Measurements from ENCODE around the gene DLGAP1. TPM values are rescaled to one million over a fixed set of nuclear protein-coding genes. Genes with fewer than 3 reads are reported as not detected.

Gene DLGAP1
- total RNA-seq, 4 donors from 2014 or later = 0.13 to 6.2 (median 0.53) TPM

- H3K36me3 ChIP-seq = no peaks in the 10 kb centered on the region
- no peak overlapping the region for H3K4me3 ChIP-seq
- H3K4me1 ChIP-seq = no peaks in the 10 kb centered on the region
- ATAC-seq = no peak
- H3K9me3 ChIP-seq = no peaks in the 10 kb centered on the region
- no peak overlapping the region for H3K27ac ChIP-seq
- in situ Hi-C loops (cut with MboI; ENCODE audit: low sequenced_read_pairs in 4 of 4) = no loop called here
- intact Hi-C loops (cut with DNase I; ENCODE audit: low total_unique reads) = no loop called here
- no peak for DNase-seq
- no peaks in the 10 kb centered on the region for H3K27me3 ChIP-seq
- no peak for TF ChIP-seq POLR2A (IDR thresholded peaks at IDR 0.05)
- no peak for TF ChIP-seq CTCF (IDR thresholded peaks at IDR 0.05 in 4 of 5, conservative IDR thresholded peaks at IDR 0.05 in 1 of 5)
These were observed 202.3 kb downstream of the DLGAP1 start for GRCh38 chr18:4252829-4253228.

- H3K27me3 ChIP-seq = no peaks in the 10 kb centered on the region
- H3K36me3 ChIP-seq = no peaks in the 10 kb centered on the region
- DNase-seq = no peak
- intact Hi-C loops (cut with DNase I; ENCODE audit: low total_unique reads) (no loop called here), in situ Hi-C loops (cut with MboI; ENCODE audit: low sequenced_read_pairs in 4 of 4) (no loop called here)
- no peaks in the 10 kb centered on the region for H3K9me3 ChIP-seq
- TF ChIP-seq CTCF (IDR thresholded peaks at IDR 0.05 in 4 of 5, conservative IDR thresholded peaks at IDR 0.05 in 1 of 5) (no peak), POLR2A (IDR thresholded peaks at IDR 0.05) (no peak)
- ATAC-seq = no peak
- no peak overlapping the region for H3K27ac ChIP-seq
- no peak overlapping the region for H3K4me3 ChIP-seq
- no peaks in the 10 kb centered on the region for H3K4me1 ChIP-seq
These were observed 203.2 kb downstream of the DLGAP1 start for GRCh38 chr18:4251873-4252272.

GRCh38 chr18:4251206-4251605, 203.9 kb downstream of the DLGAP1 start:
- H3K9me3 ChIP-seq = no peaks in the 10 kb centered on the region
- in situ Hi-C loops (cut with MboI; ENCODE audit: low sequenced_read_pairs in 4 of 4) = no loop called here
- DNase-seq (no peak), ATAC-seq (no peak)
- intact Hi-C loops (cut with DNase I; ENCODE audit: low total_unique reads) = no loop called here
- H3K36me3 ChIP-seq = no peaks in the 10 kb centered on the region
- H3K4me3 ChIP-seq = no peak overlapping the region
- H3K27me3 ChIP-seq = no peaks in the 10 kb centered on the region
- no peaks in the 10 kb centered on the region for H3K4me1 ChIP-seq
- H3K27ac ChIP-seq = no peak overlapping the region
- TF ChIP-seq POLR2A (IDR thresholded peaks at IDR 0.05) (no peak), CTCF (IDR thresholded peaks at IDR 0.05 in 4 of 5, conservative IDR thresholded peaks at IDR 0.05 in 1 of 5) (no peak)

GRCh38 chr18:4250141-4250540, 205.0 kb downstream of the DLGAP1 start:
- no peaks in the 10 kb centered on the region for H3K36me3 ChIP-seq
- H3K9me3 ChIP-seq = no peaks in the 10 kb centered on the region
- H3K4me1 ChIP-seq = no peaks in the 10 kb centered on the region
- no peak overlapping the region for H3K4me3 ChIP-seq
- intact Hi-C loops (cut with DNase I; ENCODE audit: low total_unique reads) (no loop called here), in situ Hi-C loops (cut with MboI; ENCODE audit: low sequenced_read_pairs in 4 of 4) (no loop called here)
- TF ChIP-seq CTCF (IDR thresholded peaks at IDR 0.05 in 4 of 5, conservative IDR thresholded peaks at IDR 0.05 in 1 of 5) (no peak), POLR2A (IDR thresholded peaks at IDR 0.05) (no peak)
- no peak overlapping the region for H3K27ac ChIP-seq
- DNase-seq = no peak
- ATAC-seq = no peak
- no peaks in the 10 kb centered on the region for H3K27me3 ChIP-seq

GRCh38 chr18:4248686-4249085, 206.4 kb downstream of the DLGAP1 start:
- in situ Hi-C loops (cut with MboI; ENCODE audit: low sequenced_read_pairs in 4 of 4) = no loop called here
- DNase-seq = no peak

More at GRCh38 chr18:4248686-4249085, 206.4 kb downstream of the DLGAP1 start:
- Histone ChIP-seq H3K4me3 (no peak overlapping the region), H3K27me3 (no peaks in the 10 kb centered on the region), H3K36me3 (no peaks in the 10 kb centered on the region), H3K4me1 (no peaks in the 10 kb centered on the region), H3K27ac (no peak overlapping the region), H3K9me3 (no peaks in the 10 kb centered on the region)
- intact Hi-C loops (cut with DNase I; ENCODE audit: low total_unique reads) = no loop called here
- ATAC-seq = no peak
- TF ChIP-seq POLR2A (IDR thresholded peaks at IDR 0.05) (no peak), CTCF (IDR thresholded peaks at IDR 0.05 in 4 of 5, conservative IDR thresholded peaks at IDR 0.05 in 1 of 5) (no peak)
